ENCODE results near the gene ZNF70.
A peak's percentile ranks its signal among the peaks of the same experiment; 100 is the strongest.

Gene ZNF70

GRCh38 chr22:23750714-23751440 is at the start of gene ZNF70:
Gene ZNF70 (minus strand): TSS chr22:23751112. CDS start chr22:23745140, 5,972 bp downstream.
- DNase-seq (ENCODE audit: low spot score), result peak; percentile 86

DNA sequence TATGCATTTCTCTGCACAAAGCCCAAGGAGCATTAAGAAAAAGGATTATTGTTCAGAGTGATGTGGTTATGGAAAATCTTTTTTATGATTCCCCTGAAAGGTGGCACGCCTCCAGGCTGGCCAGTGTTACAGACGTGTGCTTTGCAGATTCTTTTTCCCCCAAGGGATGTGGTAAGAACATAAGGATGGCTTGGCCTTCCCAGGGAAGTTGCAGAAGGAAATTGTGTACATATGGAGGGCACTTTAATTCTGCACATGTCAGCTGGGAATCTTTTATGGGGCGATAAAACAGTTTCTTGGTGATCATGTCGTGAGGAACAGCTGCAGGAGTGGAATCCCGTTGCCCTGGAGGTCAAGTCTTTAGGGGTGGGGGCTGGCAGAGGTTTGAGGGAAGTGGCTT is 45.5 kb upstream of the ZNF70 start:
- no peak for DNase-seq (ENCODE audit: low spot score)

GRCh38 chr22:23793326-23793725 is 42.4 kb upstream of the ZNF70 start:
- no peak for DNase-seq (ENCODE audit: low spot score)

GRCh38 chr22:23791738-23792645 is 41.1 kb upstream of the ZNF70 start:
- peak; percentile 57 for DNase-seq (ENCODE audit: low spot score)

DNA sequence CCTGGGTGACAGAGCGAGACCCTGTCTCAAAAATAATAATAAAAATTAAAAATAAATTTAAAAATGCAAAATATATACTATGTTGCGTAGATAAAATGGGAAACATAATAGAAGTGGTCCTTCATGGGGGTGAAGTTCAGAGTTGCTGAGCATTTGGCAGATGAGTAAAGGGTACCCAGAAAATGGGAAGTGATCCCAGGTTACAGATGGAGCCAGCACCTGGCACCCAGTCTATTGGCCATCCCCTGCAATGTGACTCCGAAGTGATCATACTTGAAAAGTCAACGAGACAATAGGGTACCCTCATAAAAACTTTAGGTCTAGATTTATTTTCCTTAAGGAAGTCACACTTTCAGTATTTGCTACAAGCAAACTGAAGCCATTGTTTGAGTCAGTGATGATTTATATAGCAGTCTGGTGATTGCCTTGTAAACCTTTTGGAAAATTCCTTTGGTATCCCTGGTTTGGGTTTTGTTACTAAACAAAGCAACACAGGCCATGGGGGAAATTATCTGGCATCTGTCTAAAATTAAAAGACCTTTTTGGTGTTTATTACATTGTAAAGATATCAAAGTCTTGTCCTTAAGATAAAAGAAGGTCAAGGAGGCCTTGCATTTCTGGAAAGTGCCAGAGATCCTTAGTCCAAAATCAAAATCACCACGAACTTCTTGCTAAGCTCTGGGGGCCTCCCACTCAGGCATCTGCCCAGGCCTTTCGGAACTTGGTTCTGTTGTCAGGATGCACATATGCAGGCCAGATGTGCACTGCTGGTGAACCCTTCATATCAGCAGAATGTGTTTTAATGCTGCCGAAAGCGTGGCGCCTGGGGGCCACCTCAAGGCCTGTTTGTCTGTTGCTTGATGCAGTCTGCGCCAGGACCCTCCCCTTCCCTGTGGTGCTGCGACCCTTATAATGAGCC is 40.2 kb upstream of the ZNF70 start:
- no peak for DNase-seq (ENCODE audit: low spot score)

GRCh38 chr22:23789638-23790037 is 38.7 kb upstream of the ZNF70 start:
- no peak for DNase-seq (ENCODE audit: low spot score)

DNA sequence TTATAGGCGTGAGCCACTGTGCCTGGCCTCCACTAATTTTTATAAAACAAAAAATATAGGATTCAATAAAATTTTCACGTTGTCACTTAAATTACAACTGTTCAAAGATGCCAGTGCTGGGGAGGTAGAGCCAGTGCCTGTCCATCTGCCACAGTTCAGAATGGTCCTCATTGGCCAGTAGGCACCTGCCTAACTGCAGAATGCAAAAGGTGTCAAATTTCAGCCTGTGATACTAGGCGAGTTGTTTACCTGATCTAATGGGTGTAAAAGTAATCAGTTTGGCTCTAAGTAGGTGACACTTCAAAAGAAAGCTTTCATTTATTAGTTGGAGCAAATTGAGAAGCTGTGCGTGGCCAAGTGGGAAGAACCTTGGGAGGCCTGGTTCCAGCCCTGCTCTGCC is 38.2 kb upstream of the ZNF70 start:
- DNase-seq (ENCODE audit: low spot score), result no peak

DNA sequence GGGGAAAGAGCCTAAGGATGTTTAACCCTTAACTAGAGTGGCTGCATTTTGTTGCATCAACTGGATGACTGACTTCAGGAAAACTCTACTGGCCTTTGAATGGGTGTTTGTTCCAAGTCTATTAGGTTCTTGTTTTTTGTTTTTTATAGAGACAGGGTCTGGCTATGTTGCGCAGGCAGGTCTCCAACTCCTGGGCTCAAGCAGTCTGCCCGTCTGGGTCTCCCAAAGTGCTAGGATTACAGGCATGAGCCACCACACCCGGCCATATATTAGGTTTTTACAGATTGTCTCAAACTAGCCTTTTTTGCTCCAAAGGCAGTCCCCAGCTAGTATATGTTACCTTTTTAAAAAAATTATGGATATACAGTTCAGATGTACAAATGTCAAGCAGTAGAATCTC is 37.0 kb upstream of the ZNF70 start:
- DNase-seq (ENCODE audit: low spot score), result no peak

DNA sequence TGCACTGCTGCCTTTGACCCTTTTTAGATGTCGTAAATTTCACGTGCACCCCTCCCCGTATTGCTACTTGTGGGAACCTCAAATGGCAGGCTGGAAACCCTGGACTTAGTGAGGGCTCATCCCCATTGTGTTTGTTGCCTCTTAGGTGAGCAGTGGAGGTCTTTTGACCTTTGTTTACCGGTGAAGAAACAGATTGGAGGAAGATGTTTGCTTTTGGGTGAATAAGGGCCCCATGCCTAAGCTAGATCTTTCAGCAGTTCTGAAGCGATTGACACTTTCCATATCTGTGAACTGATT is 36.6 kb upstream of the ZNF70 start:
- no peak for DNase-seq (ENCODE audit: low spot score)

DNA sequence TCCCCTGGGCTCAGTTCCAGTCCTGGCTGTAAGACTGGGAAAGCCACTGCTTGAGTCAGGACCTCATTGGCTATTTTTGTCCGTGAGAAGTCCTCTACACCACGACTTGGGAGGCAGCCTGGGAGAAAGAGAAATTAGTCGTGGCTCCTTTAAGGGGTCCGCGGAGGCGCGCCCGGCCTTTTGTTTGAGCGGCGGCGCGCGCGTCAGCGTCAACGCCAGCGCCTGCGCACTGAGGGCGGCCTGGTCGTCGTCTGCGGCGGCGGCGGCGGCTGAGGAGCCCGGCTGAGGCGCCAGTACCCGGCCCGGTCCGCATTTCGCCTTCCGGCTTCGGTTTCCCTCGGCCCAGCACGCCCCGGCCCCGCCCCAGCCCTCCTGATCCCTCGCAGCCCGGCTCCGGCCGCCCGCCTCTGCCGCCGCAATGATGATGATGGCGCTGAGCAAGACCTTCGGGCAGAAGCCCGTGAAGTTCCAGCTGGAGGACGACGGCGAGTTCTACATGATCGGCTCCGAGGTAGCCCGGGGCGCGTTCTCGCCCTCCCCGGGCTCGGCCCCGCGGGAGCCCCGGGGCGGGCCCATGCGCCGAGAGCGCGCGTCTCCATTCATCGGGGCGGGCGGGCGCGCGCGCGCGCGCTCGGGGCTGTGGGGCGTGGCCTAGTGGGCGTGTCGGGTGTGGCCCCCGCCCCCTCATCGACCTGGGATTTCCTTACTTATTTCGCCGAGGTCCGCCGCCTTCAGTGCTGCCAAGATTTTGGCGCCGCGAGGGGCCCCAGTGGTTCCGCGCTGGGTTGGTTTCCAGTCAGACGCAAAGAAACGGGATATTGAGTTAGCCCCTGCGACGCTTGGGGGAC is 36.1 kb upstream of the ZNF70 start, which contains the start of gene SMARCB1:
TSS of gene SMARCB1 (plus strand) at position 215 of the 848 bp plus-strand sequence. CDS start at position 419, 204 bp downstream.
- DNase-seq (ENCODE audit: low spot score), result peak; percentile 82

DNA sequence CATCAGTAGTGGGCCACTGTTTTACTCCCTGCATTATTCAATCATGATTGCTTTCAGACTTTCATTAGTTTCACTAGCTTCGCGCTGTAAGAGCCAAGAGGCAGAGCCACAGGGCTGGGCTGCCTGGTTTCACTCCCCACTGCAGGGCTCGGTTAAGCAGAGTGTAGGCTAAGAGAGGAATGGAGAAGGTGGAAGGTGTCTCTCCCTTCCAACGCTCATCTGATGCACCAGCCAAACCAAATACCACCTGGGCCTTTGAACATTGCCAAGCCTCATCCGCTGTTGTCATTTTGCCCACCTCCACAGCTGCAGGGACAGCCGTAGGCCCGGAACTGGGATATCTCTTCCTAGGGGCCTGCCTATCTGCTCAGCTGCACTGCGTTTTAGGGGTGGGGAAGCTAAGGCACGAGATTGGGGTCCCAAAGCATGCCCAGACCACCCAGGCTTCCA is 35.4 kb upstream of the ZNF70 start:
- no peak for DNase-seq (ENCODE audit: low spot score)

- DNase-seq (ENCODE audit: low spot score), result peak; percentile 83
Measured at GRCh38 chr22:23784215-23784732, 33.4 kb upstream of the ZNF70 start.

DNA sequence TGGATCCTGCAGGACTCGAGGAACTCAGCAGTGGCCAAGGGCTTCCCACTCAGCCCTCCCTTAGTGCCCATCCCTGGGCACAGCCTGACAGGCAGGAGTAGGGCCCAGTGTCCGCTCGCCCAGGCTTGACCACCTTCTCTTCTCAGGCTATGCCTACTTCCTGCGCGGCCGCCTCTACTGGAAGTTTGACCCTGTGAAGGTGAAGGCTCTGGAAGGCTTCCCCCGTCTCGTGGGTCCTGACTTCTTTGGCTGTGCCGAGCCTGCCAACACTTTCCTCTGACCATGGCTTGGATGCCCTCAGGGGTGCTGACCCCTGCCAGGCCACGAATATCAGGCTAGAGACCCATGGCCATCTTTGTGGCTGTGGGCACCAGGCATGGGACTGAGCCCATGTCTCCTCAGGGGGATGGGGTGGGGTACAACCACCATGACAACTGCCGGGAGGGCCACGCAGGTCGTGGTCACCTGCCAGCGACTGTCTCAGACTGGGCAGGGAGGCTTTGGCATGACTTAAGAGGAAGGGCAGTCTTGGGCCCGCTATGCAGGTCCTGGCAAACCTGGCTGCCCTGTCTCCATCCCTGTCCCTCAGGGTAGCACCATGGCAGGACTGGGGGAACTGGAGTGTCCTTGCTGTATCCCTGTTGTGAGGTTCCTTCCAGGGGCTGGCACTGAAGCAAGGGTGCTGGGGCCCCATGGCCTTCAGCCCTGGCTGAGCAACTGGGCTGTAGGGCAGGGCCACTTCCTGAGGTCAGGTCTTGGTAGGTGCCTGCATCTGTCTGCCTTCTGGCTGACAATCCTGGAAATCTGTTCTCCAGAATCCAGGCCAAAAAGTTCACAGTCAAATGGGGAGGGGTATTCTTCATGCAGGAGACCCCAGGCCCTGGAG is 32.6 kb upstream of the ZNF70 start:
- no peak for DNase-seq (ENCODE audit: low spot score)

GRCh38 chr22:23782703-23783102 is 31.8 kb upstream of the ZNF70 start:
- no peak for DNase-seq (ENCODE audit: low spot score)

- no peak for DNase-seq (ENCODE audit: low spot score)
Measured at GRCh38 chr22:23782252-23782651, 31.3 kb upstream of the ZNF70 start.

- DNase-seq (ENCODE audit: low spot score), result no peak
Measured at GRCh38 chr22:23781511-23782183, 30.7 kb upstream of the ZNF70 start.

DNA sequence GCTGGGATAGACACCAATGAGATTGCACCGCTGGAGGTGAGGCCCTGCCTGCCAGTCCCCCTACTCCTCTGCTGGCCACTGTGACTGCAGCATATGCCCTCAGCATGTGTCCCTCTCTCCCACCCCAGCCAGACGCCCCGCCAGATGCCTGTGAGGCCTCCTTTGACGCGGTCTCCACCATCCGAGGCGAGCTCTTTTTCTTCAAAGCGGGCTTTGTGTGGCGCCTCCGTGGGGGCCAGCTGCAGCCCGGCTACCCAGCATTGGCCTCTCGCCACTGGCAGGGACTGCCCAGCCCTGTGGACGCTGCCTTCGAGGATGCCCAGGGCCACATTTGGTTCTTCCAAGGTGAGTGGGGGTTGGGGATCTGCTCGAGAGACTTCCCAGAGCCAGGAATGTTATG is 30.2 kb upstream of the ZNF70 start:
- DNase-seq (ENCODE audit: low spot score), result no peak

DNA sequence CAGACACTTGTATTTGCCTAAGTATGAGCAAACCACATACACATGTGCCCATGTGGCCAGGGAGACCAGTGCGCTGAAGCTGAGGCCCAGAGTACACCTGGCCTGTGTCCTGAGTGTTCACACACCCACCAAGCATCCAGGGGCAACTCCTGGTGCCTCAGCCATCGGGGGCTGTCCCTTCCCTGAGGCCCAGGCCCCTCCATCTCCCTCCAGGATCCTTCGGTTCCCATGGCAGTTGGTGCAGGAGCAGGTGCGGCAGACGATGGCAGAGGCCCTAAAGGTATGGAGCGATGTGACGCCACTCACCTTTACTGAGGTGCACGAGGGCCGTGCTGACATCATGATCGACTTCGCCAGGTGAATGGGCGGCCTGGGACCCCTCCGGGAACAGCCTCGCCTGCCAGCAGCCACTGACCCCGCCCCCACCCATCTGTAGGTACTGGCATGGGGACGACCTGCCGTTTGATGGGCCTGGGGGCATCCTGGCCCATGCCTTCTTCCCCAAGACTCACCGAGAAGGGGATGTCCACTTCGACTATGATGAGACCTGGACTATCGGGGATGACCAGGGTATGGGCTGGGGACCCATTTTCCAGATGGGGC is 29.3 kb upstream of the ZNF70 start:
- DNase-seq (ENCODE audit: low spot score), result no peak

GRCh38 chr22:23779731-23780130 is 28.8 kb upstream of the ZNF70 start:
- DNase-seq (ENCODE audit: low spot score), result no peak
